SK-N-MC (cell line): ENCODE data around the gene NCKAP5.

Experiments used
- EZH2 ChIP-seq: fragments of 200-600 bp; sonication (generic); IDR thresholded peaks from one replicate; pipeline ENCODE4 v1.6.1; 2017; ENCODE audit warnings: antibody characterized with exemption
- POLR2AphosphoS5 ChIP-seq: IDR thresholded peaks from 2 replicates; pipeline ENCODE4 v1.6.1; 2012; ENCODE audit warnings: mild to moderate bottlenecking, low read depth, low read length, borderline replicate concordance

DNA sequence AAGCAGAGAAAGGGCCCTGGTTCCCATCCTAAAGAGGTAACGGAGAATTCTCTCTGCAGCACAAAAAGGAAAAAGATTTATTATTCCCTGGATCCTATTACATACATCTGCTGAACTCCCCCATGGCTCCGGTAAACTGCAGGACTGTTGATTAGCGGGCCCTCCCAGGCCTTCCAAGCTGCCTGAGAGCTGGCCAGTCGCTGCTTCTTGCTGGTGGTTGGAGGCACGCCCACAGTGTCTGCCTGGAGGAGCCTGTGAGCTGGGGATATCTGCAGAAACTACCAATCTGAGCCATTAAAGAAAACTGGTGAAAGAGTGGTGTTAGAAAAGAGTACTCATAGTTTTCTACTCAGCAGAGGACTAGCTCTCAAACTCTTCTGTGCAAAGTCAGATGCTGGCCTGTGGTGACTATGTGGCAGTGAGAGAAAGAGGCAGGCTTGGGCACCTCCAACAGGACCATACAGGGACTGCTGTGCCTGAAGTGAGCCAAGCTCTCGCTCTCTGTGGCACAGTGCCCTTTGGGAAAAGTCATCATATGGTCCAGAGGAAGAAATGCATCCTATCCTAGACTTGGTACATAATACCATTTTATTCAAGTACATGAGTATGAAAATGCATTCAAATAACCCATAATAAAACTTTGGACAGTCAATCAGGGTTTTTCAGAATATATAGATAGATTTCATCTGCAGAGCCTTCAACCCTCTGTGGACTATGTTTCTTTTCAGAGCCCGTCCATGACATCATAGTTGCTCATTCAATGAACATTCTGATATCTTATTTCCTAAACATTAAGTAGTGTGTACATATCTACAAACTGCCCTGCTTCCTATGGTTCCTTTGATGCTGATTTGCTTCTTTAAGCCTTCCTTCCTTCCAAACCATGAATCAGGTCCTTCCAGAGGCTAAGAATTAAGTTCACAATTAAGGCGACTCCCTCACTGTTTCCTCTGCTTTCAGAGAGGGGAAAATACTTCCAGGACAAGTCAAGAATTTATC lies 656.2 kb downstream of the NCKAP5 start:
- TF ChIP-seq EZH2 (no peak), POLR2AphosphoS5 (no peak)
